CD1c-positive myeloid dendritic cell (primary cell): ENCODE data around the gene KIF26A.
A peak's percentile ranks its signal among the peaks of the same experiment; 100 is the strongest.

Experiments used
- DNase-seq: peaks from one replicate; pipeline ENCODE4 v3.0.0-alpha.2; 2016; ENCODE audit errors: extremely low spot score

KIF26A gene

DNA sequence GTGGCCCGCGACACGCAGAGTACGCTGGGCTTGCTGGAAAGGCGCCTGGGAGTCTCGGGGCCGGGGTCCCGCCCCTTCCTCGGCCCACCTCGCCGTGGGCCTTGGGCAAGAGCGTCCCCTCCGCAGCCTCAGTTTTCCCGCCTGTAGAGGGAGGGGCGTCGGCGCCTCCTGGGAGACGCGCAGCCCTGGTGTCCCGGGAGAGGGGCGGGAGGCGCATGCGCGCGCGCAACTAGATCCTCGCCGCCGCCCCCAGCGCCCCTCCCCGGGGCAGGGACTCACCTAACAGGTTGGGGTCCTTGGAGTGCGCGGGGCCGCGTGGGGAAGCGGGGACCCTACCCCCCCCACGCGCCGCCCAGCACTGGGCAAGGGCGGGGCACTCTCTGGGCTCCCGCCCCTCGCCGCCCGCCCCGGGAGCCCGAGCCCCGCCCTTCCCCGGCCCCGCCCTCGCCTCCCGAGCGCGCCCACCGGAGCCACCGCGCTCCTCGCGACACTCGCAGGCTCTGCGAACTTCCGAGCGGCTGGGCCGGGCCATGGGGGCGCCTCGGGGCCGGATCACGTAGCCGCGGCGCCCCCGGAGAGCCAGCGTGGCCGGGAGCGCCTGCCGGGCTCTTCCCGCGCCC, at the start of gene KIF26A:
KIF26A (plus strand) TSS at position 490 of the 620 bp plus-strand sequence. CDS start 136 bp downstream, outside the sequence.
- no peak for DNase-seq

- no peak for DNase-seq
Observed at GRCh38 chr14:104090071-104090748, 48.2 kb upstream of the KIF26A start.

GRCh38 chr14:104091061-104091926, 47.1 kb upstream of the KIF26A start:
- DNase-seq = no peak

DNA sequence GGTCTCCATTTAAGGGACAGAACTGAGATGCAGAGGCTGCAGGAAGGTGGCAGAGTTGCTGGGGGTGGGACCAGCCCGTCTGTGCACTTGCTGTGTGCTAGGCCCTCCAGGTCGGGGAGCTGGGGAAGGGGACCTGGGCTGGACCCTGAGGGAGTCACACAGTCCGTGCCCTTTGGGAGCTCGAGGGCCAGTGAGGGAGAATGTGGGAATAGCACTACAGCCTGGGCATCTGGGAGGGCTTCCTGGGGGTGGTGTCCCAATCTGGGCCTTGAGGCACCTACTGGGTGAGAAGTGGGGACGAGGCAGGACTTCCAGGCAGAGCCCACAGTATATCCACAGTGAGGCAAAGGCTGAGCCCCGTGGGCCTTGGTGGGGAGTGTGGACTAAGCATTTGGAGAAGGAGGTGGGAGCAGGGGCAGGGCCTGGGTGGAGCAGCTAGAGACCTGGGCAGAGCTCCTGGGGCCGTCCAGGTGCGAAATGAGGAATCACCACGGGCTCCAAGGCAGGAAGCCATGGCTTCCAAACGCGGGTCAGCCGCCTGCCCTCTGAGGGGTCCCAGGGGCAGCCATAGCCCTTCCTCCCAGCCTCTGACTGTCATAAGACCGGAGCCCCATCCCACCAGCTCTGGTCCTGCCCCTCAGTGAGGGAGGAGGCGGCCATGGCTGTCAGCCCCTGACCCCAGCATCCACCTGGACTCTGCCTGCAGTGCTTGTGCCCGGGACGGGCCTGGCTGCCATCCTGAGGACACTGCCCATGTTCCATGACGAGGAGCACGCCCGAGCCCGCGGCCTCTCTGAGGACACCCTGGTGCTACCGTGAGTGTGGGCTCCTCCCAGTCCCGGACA, 46.2 kb upstream of the KIF26A start:
- DNase-seq = no peak

- DNase-seq = no peak
Observed at GRCh38 chr14:104092931-104093365, 45.4 kb upstream of the KIF26A start.

- no peak for DNase-seq
Observed at GRCh38 chr14:104093366-104094055, 44.9 kb upstream of the KIF26A start.

- no peak for DNase-seq
Observed at GRCh38 chr14:104094056-104094708, 44.2 kb upstream of the KIF26A start.

GRCh38 chr14:104094709-104095425, 43.5 kb upstream of the KIF26A start:
- DNase-seq = peak; percentile 67

DNA sequence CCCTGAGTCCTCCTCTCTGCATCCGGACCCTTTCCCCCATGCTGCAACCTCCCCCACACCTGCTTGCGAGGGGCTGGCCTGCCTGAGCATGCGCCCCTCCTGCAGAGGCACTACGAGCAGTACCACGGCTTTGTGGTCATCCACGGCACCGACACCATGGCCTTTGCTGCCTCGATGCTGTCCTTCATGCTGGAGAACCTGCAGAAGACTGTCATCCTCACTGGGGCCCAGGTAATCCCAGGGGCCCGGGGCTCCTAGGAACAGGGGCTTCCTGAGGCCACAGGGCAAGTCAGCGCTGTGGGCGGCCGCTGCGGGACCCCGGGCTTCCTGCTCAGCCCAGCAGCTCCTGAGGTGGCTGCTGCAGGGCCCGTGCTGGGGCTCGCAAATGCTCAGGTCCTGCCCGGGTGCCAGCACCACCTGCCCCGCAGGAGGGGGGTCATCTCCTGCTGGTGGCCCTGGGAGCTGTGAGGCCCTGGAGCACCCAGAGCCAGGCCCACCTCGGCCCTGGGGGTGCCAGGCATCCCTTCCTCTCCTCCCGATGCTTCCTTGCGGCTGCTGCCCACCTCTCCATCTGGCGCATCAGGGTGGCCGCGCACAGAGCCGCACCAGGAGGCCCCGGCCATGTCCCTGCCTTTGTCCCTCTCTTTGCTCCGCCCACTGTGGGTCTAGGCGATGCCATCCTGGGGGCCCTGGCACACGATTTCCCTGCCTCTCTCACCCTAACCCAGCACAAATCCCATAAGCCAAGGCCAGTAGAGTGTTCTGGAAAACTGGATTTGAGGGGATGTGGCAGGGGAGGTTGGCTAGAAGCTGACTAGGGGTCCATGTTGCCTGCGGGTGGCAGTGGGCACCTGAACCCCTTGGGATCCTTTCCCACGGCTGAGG, 42.7 kb upstream of the KIF26A start:
- no peak for DNase-seq

DNA sequence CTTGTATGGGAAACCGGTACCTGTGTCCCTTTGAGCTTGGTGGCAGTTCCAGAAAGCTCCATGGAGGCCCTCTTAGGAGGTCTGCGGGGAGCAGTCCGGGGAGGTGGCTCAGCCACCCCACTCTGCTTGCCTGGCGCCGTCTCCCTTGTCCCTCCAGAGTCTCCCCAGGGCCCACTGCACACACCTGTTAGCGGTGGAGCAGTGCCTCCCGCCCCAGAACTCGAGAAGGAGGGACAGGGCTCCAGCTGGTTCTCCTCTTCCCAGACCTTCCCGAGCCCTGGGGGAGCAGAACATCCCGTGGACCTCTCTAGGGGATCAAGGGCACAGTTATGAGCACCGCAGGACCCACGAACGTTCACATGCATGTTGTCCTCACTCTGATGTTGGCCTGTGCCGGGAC, 42.1 kb upstream of the KIF26A start:
- DNase-seq = no peak

GRCh38 chr14:104096751-104097700, 41.4 kb upstream of the KIF26A start:
- no peak for DNase-seq

DNA sequence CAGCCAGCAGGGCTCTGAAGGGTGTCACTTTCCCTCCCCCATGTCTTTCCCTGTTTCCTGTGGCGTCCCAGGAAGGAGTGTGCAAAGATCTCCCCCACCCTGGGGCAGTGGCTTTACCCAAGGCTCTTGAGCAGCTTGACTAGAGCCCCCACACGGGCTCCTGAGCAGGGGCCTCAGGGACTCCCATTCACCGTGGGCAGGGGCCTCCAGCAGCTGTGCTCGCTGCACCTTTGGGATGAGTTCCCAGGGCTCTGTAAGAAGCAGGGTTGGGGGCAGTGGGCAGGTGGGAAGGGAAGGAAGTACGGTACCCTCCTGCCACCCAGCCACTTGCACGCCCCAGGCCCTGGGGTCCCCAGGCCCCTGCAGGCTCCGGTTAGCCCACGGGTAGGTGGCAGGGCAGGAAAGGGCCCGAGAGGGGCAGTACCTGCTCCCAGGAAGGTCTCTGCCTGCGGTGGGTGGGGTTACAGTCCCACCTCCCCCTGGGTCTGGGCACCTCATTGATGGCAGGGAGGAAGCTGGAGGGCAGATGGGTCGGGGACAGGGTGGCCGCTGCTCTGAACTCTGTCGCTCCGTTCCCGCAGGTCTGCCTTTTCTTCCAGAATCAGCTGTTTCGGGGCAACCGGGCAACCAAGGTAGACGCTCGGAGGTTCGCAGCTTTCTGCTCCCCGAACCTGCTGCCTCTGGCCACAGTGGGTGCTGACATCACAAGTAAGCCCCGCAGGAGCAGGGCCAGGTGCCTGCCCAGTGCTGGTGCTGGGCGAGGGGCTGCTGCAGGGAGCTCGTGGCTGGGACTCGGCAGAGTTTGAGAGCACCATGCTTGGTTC, 39.9 kb upstream of the KIF26A start:
- DNase-seq = no peak

DNA sequence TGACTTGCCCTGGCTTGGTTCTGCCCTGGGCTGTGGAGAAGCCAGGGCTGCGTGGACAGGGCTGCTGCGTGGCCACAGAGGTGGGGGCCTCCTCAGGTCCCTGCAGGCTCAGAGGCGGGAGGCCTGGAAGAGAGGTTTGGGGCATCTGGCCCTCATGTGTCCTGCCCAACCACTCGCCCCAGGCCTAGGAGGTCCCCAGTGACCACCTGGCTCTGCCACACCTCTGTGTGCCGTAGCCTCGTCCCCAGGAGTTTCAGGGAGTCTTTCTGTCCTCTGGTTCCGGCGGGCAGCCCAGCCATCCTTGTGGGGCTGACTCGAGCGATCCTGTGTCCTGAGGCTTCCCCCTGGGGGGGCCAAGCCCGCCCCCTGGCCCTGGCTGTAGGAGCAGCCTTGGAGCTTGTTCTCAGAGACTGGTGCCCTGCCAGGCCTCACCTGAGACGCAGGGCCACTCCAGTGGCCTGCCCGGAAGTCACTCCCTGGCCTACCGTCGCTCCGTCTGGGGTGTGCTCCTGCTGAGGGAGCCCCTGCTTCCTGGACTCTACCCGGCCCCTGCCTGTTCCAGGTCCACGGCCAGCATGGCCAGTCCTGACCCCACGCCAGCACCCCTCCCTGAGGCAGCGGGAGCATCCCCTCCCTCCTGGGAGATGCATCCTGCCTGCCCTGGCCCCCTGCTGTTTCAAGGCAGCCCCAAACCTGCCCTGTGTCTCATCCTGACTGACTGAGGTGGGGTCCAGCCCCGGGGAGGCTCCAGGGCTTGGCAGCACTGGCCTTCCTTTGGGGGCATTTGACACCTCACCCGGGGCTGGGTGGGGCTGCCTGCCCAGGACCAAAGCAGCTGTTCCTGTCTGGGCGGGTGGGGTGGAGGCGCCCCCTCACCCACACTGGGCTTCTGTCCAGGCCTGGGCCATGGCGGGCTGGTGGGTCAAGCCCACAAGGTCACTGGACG, 39.0 kb upstream of the KIF26A start:
- DNase-seq = no peak

DNA sequence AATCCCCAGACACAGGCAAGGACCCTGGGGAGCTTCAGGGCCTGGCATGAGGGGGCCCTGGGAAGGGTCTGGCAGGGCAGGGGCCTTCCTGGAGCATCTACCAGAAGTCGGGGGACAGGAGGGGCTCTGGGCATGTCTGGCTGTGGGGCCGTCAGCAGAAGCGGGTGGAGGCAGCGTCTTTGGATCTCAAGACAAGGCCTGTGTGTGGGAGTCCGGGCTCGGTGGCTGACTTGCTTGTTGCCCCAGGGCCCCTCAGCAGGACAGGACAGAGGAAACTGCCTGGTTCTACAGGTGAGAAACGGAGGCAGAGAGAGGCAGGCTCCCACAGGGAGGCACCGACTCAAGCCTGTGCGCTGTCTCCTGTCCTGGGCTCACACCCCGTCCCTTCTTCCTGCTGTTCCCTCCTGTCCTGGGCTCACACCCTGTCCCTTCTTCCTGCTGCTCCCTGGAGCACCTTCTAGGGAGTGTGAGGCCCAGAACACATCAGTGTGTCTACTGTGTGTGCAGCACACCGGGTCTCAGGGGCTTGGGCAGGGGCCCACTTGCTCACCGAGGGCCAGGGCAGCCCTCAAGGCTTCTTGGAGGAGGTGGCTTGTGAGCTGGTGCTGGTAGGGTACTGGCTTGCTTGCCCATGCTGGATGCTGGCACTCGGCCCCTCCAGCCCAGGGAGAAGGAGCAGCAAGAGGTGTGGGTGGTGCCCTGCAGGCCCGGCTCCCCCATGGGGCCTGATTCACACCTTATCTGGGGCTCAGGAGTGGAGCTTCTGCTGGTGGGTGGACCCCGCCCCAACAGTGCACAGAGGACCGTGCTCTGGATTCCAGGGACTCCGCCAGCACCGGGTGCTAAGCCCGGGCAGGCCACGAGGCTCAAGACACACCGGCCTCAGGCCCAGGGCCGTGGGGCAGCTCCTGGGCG, 38.0 kb upstream of the KIF26A start:
- no peak for DNase-seq
